Astrocyte (in vitro differentiated cells and primary cell): Measurements from ENCODE around the gene SERPINF2. TPM values are rescaled to one million over a fixed set of nuclear protein-coding genes. Genes with fewer than 3 reads are reported as not detected.
A peak's percentile ranks its signal among the peaks of the same experiment; 100 is the strongest.
"Not testable (repeated sequence)": the region's sequence is repeated elsewhere in the genome, so short reads cannot be mapped to it uniquely, and the experiment has no call there.

Experiments used
- DNase-seq: peaks from one replicate; pipeline ENCODE4 v3.0.0-alpha.2; 2010; ENCODE audit warnings: low read depth
- FAIRE-seq: peaks from 2 replicates; lab custom pipeline; 2011; peaks lifted over from hg19 to GRCh38; lab: Jason Lieb, UNC
- H2AFZ ChIP-seq: 2 replicates; pipeline ENCODE4 v1.6.0; 2012; ENCODE audit warnings: low read depth, low read length, inconsistent platforms
- H3K27ac ChIP-seq: 2 replicates; pipeline ENCODE4 v1.5.1; 2011; ENCODE audit warnings: low read depth, low read length, inconsistent platforms
- H3K27me3 ChIP-seq: 2 replicates; pipeline ENCODE4 v1.6.0; 2011; ENCODE audit warnings: low read length, inconsistent platforms; ENCODE audit not compliant: insufficient read depth
- H3K36me3 ChIP-seq: 2 replicates; pipeline ENCODE4 v1.5.1; 2011; ENCODE audit warnings: low read length, inconsistent platforms; ENCODE audit not compliant: insufficient read depth
- H3K4me1 ChIP-seq: 2 replicates; pipeline ENCODE4 v1.5.1; 2011; ENCODE audit warnings: low read length, inconsistent platforms; ENCODE audit not compliant: insufficient read depth
- H3K4me2 ChIP-seq: 2 replicates; pipeline ENCODE4 v1.6.0; 2012; ENCODE audit warnings: low read length, inconsistent platforms
- H3K4me3 ChIP-seq: 2 replicates; pipeline ENCODE4 v1.5.1; 2011; ENCODE audit warnings: low read depth, mild to moderate bottlenecking, low read length, inconsistent platforms; ENCODE audit not compliant: insufficient read depth
- H3K79me2 ChIP-seq: 2 replicates; pipeline ENCODE4 v1.6.0; 2012; ENCODE audit warnings: mild to moderate bottlenecking, low read length, inconsistent platforms; ENCODE audit not compliant: insufficient read depth
- H3K9ac ChIP-seq: 2 replicates; pipeline ENCODE4 v1.6.0; 2012; ENCODE audit warnings: mild to moderate bottlenecking, low read length, inconsistent platforms
- H3K9me3 ChIP-seq: 2 replicates; pipeline ENCODE4 v1.5.1; 2012; ENCODE audit warnings: low read depth, mild to moderate bottlenecking, low read length, inconsistent platforms; ENCODE audit not compliant: insufficient read depth
- H4K20me1 ChIP-seq: 2 replicates; pipeline ENCODE4 v1.6.0; 2012; ENCODE audit warnings: low read length, inconsistent platforms; ENCODE audit not compliant: insufficient read depth
- H3K27ac Mint-ChIP-seq: one replicate; pipeline ENCODE4 v1.8.0; 2021; ENCODE audit warnings: mild to moderate bottlenecking, mixed read lengths; ENCODE audit not compliant: unreplicated experiment
- H3K27me3 Mint-ChIP-seq: one replicate; pipeline ENCODE4 v1.8.0; 2021; ENCODE audit warnings: low read depth, mixed read lengths; ENCODE audit not compliant: unreplicated experiment
- H3K36me3 Mint-ChIP-seq: one replicate; pipeline ENCODE4 v1.8.0; 2021; ENCODE audit warnings: low read depth, mixed read lengths; ENCODE audit not compliant: unreplicated experiment
- H3K4me1 Mint-ChIP-seq: one replicate; pipeline ENCODE4 v1.8.0; 2021; ENCODE audit warnings: low read depth, mixed read lengths; ENCODE audit not compliant: unreplicated experiment
- H3K4me3 Mint-ChIP-seq: one replicate; pipeline ENCODE4 v1.8.0; 2021; ENCODE audit warnings: mild to moderate bottlenecking, moderate library complexity, mixed read lengths; ENCODE audit not compliant: unreplicated experiment
- H3K9me3 Mint-ChIP-seq: one replicate; pipeline ENCODE4 v1.8.0; 2021; ENCODE audit warnings: mild to moderate bottlenecking, mixed read lengths; ENCODE audit not compliant: unreplicated experiment
- EZH2 ChIP-seq: IDR thresholded peaks from 2 replicates; pipeline ENCODE4 v1.6.1; 2012; ENCODE audit warnings: mild to moderate bottlenecking, low read length, inconsistent platforms; ENCODE audit not compliant: insufficient read depth
- total RNA-seq: library from RNA; stranded (reverse); gene quantifications from 2 replicates; pipeline ENCODE4 v1.2.1, GENCODE V29; 2021
- TF ChIP-seq, protein P1 (sequence below): IDR thresholded peaks from 2 replicates; pipeline ENCODE4 v1.5.1; 2011; ENCODE audit warnings: low read depth, mild to moderate bottlenecking, inconsistent platforms, low read length, moderate library complexity; ENCODE audit not compliant: insufficient read depth

Gene SERPINF2
- total RNA-seq, 1 donor from 2014 or later: 0.11 TPM

DNA sequence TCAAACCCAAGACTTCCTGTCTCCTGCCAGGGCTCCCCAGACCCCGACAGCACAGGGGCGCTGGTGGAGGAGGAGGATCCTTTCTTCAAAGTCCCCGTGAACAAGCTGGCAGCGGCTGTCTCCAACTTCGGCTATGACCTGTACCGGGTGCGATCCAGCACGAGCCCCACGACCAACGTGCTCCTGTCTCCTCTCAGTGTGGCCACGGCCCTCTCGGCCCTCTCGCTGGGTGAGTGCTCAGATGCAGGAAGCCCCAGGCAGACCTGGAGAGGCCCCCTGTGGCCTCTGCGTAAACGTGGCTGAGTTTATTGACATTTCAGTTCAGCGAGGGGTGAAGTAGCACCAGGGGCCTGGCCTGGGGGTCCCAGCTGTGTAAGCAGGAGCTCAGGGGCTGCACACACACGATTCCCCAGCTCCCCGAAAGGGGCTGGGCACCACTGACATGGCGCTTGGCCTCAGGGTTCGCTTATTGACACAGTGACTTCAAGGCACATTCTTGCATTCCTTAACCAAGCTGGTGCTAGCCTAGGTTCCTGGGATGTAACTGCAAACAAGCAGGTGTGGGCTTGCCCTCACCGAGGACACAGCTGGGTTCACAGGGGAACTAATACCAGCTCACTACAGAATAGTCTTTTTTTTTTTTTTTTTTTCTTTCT lies 27.3 kb downstream of the SERPINF2 start:
- peak overlapping the region; percentile 38 for H2AFZ ChIP-seq
- peaks cover 11% of the 10 kb centered on the region for H3K36me3 Mint-ChIP-seq
- no peak overlapping the region for H3K4me3 ChIP-seq
- H3K4me1 ChIP-seq: no peaks in the 10 kb centered on the region
- no peaks in the 10 kb centered on the region for H3K36me3 ChIP-seq
- no peak overlapping the region for H3K9ac ChIP-seq
- H3K27ac ChIP-seq: no peak overlapping the region
- no peak overlapping the region for H3K4me3 Mint-ChIP-seq
- H4K20me1 ChIP-seq: no peaks in the 10 kb centered on the region
- H3K4me1 Mint-ChIP-seq: no peaks in the 10 kb centered on the region
- no peaks in the 10 kb centered on the region for H3K27me3 ChIP-seq
- no peaks in the 10 kb centered on the region for H3K27me3 Mint-ChIP-seq
- no peak overlapping the region for H3K4me2 ChIP-seq
- H3K9me3 Mint-ChIP-seq: no peaks in the 10 kb centered on the region
- FAIRE-seq (no peak), DNase-seq (no peak)
- H3K27ac Mint-ChIP-seq: no peak overlapping the region
- H3K9me3 ChIP-seq: no peaks in the 10 kb centered on the region
- no peak for TF ChIP-seq EZH2
- TF ChIP-seq, protein P1, sequence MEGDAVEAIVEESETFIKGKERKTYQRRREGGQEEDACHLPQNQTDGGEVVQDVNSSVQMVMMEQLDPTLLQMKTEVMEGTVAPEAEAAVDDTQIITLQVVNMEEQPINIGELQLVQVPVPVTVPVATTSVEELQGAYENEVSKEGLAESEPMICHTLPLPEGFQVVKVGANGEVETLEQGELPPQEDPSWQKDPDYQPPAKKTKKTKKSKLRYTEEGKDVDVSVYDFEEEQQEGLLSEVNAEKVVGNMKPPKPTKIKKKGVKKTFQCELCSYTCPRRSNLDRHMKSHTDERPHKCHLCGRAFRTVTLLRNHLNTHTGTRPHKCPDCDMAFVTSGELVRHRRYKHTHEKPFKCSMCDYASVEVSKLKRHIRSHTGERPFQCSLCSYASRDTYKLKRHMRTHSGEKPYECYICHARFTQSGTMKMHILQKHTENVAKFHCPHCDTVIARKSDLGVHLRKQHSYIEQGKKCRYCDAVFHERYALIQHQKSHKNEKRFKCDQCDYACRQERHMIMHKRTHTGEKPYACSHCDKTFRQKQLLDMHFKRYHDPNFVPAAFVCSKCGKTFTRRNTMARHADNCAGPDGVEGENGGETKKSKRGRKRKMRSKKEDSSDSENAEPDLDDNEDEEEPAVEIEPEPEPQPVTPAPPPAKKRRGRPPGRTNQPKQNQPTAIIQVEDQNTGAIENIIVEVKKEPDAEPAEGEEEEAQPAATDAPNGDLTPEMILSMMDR: no peak
- no peaks in the 10 kb centered on the region for H3K79me2 ChIP-seq

DNA sequence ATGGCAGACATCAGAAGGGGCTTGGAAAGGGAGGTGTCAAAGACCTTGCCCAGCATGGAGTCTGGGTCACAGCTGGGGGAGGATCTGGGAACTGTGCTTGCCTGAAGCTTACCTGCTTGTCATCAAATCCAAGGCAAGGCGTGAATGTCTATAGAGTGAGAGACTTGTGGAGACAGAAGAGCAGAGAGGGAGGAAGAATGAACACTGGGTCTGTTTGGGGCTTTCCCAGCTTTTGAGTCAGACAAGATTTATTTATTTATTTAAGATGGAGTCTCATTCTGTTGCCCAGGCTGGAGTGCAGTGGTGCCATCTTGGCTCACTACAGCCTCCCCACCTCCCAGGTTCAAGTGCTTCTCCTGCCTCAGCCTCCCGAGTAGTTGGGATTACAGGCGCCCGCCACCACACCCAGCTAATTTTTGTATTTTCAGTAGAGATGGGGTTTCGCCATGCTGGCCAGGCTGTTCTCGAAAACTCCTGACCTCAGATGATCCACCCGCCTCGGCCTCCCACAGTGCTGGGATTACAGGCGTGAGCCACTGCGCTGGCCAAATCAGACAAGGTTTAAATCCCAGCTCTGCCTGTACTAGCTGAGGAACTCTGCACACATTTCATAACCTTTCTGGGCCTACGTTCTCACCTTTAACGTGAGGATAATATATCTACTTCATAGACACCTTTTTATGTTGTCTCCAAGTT lies 30.5 kb downstream of the SERPINF2 start:
- H3K9me3 Mint-ChIP-seq, H3K4me1 Mint-ChIP-seq, H3K79me2 ChIP-seq, H3K9ac ChIP-seq, H4K20me1 ChIP-seq, H3K4me3 ChIP-seq, H3K36me3 ChIP-seq, H3K27me3 Mint-ChIP-seq, DNase-seq, H3K4me3 Mint-ChIP-seq, FAIRE-seq, H3K27ac ChIP-seq, H3K4me1 ChIP-seq, H3K27ac Mint-ChIP-seq, H2AFZ ChIP-seq, H3K4me2 ChIP-seq, H3K9me3 ChIP-seq, H3K27me3 ChIP-seq: not testable (repeated sequence)
- H3K36me3 Mint-ChIP-seq: peaks cover 31% of the 10 kb centered on the region

DNA sequence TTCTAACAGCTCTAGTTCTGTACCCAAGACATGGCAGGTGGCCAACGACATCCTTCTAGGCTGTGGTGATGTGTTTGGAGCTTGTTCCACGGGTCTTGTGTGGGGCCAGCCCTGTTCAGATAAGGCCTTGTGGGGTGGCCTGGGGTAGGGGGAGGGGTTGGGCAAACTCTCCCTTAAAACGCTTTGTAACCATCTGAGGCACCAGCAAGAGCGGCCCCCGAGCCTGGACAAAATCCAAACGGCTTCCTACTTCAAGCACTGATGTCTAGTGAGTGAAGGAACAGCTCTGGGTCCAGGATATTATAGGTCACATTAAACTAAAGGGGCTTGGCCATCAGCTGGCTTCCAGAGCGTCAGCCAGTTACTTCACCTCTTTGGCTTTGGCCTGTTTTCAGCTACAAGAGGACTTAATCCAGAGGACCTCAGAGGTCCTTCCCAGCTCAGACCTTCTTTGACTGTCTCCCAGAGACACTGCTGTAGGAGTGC lies 31.1 kb downstream of the SERPINF2 start:
- no peak overlapping the region for H3K9ac ChIP-seq
- no peaks in the 10 kb centered on the region for H3K27me3 ChIP-seq
- H3K27ac Mint-ChIP-seq: no peak overlapping the region
- H4K20me1 ChIP-seq: no peaks in the 10 kb centered on the region
- no peaks in the 10 kb centered on the region for H3K27me3 Mint-ChIP-seq
- H2AFZ ChIP-seq: no peak overlapping the region
- H3K79me2 ChIP-seq: no peaks in the 10 kb centered on the region
- H3K9me3 Mint-ChIP-seq: no peaks in the 10 kb centered on the region
- no peak overlapping the region for H3K4me3 Mint-ChIP-seq
- H3K4me1 ChIP-seq: no peaks in the 10 kb centered on the region
- H3K4me1 Mint-ChIP-seq: peaks cover 3% of the 10 kb centered on the region
- H3K4me2 ChIP-seq: no peak overlapping the region
- H3K4me3 ChIP-seq: no peak overlapping the region
- DNase-seq: no peak
- H3K9me3 ChIP-seq: no peaks in the 10 kb centered on the region
- no peak overlapping the region for H3K27ac ChIP-seq
- H3K36me3 Mint-ChIP-seq: peaks cover 32% of the 10 kb centered on the region
- TF ChIP-seq EZH2: no peak
- TF ChIP-seq, protein P1: no peak
- FAIRE-seq: no peak
- no peaks in the 10 kb centered on the region for H3K36me3 ChIP-seq
